Fibroblast of skin of left quadriceps (primary cell): ENCODE data around the gene NBEAL1.
"Not testable (repeated sequence)": the region's sequence is repeated elsewhere in the genome, so short reads cannot be mapped to it uniquely, and the experiment has no call there.

Source experiments
- DNase-seq, 2 experiments: peaks; one replicate each; pipeline ENCODE4 v3.0.0-alpha.2; 2013; ENCODE audit warnings: low read depth in 2 of 2

NBEAL1 gene

DNA sequence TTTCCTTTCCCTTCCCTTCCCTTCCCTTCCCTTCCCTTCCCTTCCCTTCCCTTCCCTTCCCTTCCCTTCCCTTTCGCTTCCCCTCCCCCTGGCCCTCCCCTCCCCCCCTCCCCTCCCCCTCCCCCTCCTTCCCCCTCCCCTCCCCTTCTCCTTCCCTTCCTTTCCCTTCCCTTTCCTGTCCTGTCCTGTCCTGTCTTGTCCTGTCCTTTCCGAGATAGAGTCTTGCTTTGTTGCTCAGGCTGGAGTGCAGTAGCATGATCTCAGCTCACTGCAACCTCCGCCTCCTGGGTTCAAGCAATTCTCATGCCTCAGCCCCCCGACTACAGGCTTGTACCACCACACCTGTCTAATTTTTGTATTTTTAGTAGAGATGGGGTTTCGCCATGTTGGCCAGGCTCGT is 24.5 kb downstream of the NBEAL1 start:
- DNase-seq = not testable (repeated sequence)

GRCh38 chr2:203040966-203041521 is 26.4 kb downstream of the NBEAL1 start:
- no peak for DNase-seq

DNA sequence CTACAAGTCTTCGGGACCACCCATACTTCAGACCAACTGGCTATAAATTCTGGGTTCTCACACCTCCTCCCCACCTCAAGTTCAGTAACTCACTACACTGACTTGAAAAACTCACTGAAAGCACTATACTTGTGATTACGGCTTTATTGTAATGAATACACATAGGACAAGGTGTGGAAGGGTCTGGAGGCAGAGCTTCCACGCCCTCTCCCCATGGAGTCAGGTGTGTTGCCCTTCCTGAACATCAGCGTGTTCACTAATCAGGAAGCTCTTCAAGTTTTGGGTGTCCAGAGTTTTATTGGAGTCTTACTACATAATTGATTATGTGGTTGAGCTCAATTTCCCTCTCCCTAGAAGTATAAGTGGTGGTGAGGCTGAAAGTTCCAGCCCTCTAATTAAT is 27.5 kb downstream of the NBEAL1 start:
- DNase-seq = no peak

GRCh38 chr2:203043226-203043625 is 28.6 kb downstream of the NBEAL1 start:
- no peak for DNase-seq

DNA sequence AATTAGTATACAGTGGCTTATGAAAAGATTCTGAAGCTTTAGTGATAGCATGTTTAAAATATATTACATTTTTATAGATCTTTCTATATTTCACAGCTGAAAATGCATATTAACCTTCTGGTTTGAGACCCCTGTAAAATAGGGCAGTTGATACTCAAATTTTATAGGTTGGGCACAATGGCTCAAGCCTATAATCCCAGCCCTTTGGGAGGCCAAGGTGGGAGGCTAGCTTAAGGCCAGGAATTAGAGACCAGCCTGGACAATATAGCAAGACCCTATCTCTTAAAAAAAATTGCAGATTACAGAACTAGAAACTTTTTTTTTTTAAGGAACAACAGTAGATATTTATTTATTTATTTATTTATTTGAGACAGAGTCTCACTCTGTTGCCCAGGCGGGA is 31.2 kb downstream of the NBEAL1 start:
- no peak for DNase-seq

DNA sequence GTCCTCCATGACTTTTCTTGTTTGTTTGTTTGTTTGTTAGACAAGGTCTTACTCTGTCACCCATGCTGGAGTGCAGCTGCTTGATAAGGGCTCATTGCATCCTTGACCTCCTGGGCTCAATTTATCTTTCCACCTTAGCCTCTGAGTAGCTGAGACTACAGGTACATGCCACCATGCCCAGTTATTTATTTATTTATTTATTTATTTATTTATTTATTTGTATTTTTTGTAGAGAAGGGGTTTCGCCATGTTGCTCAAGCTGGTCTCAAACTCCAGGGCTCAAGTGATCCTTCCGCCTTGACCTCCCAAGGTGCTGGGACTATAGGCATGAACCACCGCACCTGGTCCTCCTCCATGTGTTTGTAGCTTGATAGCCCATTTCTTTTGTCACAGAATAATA is 37.9 kb downstream of the NBEAL1 start:
- no peak for DNase-seq

DNA sequence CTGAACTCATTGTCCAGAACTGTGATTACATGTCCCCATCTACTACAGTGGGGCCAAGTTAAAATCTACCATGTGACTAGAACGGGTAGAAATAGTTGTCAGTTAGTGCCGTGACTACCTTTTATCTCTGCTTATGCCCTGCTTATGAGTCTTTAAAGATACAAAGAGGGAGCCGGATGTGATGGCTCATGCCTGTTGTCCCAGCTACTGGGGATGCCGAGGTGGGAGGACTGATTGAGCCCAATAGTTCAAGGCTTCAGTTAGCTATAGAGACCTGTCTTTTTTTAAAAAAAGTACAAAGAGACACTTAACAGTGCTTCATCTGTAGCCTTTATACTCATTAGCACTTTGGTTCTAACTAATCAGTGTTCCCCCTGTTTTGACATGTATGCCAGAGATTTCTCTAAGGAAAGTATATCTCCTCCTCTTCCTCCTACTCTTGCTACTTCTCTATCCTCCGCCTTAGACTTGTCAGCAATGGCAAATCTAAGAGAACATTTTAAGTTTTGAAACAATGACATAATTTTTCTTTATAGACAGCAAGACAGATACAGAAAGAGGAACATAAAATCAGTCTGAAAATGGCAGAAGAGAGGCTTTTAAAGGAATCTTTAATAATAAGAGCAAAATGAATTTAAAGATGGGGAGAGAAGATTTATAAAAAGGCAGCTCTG is 45.0 kb downstream of the NBEAL1 start:
- DNase-seq = no peak

DNA sequence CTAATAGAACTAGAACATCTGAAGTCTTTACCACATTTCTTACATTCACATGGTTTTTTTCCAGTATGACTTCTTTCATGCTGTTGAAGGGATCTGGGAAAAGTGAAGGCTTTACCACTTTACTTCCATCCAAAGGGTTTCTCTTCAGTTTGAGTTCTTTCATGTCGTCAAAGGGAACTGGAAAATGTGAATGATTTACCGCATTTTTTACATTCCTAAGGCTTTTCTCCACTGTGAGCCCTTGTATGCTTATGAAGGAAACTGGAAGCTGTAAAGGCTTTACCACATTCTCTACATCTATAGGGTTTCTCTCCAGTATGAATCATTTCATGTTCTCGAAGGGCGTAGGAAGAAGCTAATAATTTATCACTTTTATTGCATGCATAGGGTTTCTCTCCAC is 46.7 kb downstream of the NBEAL1 start:
- DNase-seq = peak; percentile 93 to 94

DNA sequence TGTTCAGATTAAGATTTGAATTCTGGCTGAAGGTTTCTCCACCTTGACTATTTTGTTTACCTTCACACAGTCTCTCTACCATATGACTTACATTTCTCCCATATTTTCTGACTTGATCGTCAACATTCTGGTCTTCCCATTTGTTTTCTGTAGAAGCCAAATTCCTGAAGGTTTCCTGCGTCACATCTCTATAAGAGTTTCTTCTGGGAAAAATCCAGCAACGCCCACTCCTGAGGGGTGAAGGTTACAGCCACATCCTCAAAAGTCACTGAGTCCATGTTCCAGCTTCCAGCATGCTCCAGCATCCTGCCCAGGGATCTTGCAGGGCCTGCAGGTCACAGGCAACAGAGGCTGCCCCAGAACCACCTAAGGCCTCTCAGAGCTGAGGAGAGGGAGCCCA is 47.5 kb downstream of the NBEAL1 start:
- no peak for DNase-seq

GRCh38 chr2:203066519-203067091 is 51.9 kb downstream of the NBEAL1 start:
- DNase-seq = not testable (repeated sequence)

DNA sequence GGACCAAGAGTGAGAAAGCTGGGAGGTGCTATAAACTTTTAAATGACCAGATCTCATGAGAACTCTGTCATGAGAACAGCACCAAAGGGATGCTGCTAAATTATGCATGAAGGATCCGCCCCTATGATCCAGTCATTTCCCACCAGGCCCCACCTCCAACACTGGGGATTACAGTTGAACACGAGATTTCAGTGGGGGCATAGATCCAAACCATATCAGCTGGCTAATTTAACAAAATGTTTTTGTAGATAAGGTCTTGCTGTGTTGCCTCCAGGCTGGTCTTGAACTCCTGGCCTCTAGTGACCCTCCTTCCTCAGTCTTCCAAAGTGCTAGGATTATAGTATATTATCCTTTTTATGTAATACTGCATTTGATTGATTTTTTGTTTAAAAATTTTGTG is 56.0 kb downstream of the NBEAL1 start:
- DNase-seq = no peak

DNA sequence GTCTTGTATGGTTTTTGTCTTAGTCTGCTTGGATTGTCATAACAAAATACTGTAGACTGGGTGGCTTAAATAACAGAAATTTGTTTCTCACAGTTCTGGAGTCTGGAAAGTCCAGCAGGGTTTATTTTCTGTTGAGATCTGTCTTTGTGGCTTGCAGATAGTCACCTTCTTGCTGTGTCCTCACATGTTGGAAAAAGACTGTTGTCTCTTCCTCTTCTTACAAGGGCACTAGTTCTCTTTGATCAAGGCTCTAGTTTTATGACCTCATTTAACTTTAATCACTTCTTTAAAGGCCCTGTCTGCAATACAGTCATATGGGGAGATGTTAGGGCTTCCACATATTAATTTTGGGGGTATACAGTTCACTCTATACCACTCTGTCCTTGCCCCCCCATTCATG is 56.5 kb downstream of the NBEAL1 start:
- DNase-seq = no peak

DNA sequence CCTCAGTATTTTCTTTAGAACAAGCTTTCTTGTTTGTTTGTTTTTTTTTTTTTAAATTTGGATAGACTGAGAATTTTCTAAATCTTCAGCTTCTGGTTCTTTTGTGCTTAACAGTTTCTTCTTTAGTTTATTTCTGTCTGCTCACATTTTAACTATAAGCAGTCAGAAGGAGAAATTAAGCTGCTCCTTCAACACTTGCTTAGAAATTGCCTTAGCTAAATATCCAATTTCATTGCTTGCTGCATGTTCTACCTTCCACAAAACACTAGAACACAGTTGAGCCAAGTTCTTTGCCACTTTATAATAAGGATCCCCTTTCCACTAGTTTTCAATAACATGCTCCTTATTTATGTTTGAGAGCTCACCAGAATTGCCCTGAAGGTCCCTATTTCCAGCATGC is 57.7 kb downstream of the NBEAL1 start:
- DNase-seq = no peak

DNA sequence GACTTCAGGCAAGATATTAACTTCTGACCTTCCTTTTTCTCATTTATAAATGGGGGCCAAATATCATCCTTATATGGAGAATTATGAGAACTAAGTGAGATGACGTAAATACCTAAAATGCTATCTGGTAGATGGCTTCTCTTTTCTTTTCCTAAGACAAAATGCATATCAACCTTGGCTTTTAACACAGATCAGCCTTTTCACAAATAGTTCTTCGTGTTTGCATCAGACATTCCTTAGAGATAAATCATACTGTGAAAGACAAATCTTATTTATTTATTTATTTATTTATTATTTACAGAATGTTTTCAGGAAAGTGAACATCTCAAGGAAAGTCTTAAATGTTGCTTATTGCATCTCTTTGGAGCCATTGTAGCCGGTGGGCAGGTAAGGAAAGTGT is 62.8 kb downstream of the NBEAL1 start:
- peak; percentile 7 to 10 for DNase-seq

GRCh38 chr2:203080447-203081045 is 65.9 kb downstream of the NBEAL1 start:
- DNase-seq = no peak

DNA sequence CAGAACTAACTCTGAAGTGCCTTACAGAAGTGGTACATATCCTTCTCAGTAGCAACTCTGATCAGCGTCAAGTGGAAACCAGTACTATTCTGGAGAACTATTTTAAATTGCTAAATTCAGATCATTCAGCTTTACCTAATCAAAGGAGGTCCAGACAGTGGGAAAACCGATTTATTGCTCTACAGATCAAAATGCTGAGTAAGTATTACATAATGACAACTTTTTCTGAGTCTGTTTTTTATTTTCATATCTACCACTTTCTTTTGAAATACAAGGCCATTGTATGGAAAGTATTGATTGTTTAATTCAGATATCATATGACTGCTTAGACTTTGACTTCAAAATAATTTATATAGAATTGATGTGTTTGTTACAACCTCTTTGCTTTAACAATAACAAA is 68.7 kb downstream of the NBEAL1 start:
- DNase-seq = no peak

DNA sequence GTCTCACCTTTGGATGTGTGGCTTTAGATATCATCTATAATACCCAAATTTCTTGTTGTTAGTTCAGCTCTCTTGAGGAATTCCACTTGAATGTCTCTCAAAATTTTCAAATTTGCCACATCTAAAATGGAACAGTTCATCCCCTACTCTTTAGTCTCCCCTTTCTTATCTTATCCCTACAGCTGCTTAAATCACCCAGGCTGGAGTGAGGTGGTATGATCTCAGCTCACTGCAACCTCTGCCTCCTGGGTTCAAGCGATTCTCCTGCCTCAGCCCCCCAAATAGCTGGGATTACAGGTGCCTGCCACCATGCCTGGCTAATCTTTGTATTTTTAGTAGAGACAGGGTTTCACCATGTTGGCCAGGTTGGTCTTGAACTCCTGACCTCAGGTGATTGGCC is 71.7 kb downstream of the NBEAL1 start:
- not testable (repeated sequence) for DNase-seq

- DNase-seq = not testable (repeated sequence)
These were observed 76.0 kb downstream of the NBEAL1 start for GRCh38 chr2:203090721-203091120.

DNA sequence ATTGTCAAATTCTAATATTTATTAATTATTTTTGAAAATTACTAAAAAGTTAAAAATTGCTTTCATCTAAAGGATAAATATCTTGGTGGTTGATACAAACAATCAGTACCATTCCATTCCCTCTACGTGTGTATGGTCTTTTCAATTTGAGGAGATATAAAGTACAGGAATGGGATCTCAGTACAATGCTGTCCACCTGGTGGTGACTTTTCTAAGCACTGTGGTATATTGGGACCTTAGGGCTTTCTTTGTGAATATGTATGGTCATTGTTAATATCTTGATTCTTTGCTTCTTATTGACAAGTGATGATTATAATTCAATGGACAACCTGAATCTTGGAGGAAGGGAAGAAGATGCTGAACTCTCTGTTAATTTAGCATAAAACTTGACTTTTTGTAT is 83.1 kb downstream of the NBEAL1 start:
- DNase-seq = no peak

DNA sequence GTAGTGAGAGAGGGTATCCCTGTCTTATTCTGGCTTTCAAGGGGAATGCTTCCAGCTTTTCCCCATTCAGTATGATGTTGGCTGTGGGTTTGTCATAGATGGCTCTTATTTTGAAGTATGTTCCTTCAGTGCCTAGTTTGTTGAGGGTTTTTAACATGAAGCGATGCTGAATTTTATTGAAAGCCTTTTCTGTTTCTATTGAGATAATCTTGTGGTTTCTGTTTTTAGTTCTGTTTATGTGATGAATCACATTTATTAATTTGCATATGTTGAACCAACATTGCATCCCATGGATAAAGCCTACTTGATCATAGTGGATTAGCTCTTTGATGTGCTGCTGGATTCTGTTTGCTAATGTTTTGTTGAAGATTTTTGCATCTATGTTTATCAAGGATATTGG is 87.7 kb downstream of the NBEAL1 start:
- not testable (repeated sequence) for DNase-seq

GRCh38 chr2:203104273-203104672 is 89.6 kb downstream of the NBEAL1 start:
- DNase-seq = no peak

DNA sequence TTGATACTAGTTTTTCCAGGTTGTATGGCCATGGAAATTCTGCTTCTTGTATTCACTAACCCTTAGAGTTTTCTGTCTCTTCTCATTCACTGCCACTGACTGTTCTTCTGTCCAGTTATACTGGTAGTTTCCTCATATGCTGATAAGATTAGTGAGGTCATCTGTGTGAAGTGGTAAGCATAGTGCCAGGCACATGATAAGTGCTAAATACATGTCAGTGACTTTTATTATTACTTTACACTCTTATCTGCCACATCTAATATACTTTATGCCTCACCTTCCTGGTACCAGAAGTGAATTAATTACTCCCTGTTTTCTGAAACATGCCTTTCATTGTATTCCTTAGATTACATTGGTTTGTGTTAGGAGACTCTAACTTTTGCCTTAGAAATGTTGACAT is 91.3 kb downstream of the NBEAL1 start:
- no peak for DNase-seq

DNA sequence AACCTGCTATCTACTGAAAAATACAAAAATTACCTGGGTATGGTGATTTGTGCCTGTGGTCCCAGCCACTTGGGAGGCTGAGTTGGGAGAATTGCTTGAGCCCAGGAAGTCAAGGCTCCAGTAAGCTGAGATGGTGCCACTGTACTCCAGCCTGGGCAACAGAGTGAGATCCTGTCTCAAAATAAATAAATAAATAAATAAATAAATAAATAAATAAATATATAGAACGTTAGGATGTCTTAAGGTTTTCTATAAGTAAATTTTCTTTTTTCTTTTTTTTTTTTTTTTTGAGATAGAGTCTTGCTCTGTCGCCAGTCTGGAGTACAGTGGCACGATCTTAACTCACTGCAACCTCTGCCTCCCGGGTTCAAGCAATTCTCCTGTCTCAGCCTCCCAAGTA is 95.8 kb downstream of the NBEAL1 start:
- not testable (repeated sequence) for DNase-seq
